Body of pancreas (tissue), 4 donors: Measurements from ENCODE around the gene SLC22A2. TPM values are rescaled to one million over a fixed set of nuclear protein-coding genes. Genes with fewer than 3 reads are reported as not detected.

Experiments used
- ATAC-seq: fragments of 150-250 bp; one replicate; pipeline ENCODE4 v1.9.1; 2016
- DNase-seq, 4 donors: peaks; one replicate each; pipeline ENCODE4 v3.0.0-alpha.2; 2019
- H3K27ac ChIP-seq, 4 donors: fragments of 200-600 bp; sonication (generic); 1 replicate in 3 of 4; 2 replicates in 1 of 4; pipeline versions ENCODE4 v1.5.1 to v1.6.1; 2016 to 2019; ENCODE audit warnings: mild to moderate bottlenecking in 1 of 4, mixed read lengths in 1 of 4, moderate library complexity in 1 of 4
- H3K27me3 ChIP-seq, 2 donors: fragments of 200-600 bp; sonication (generic); one replicate each; pipeline ENCODE4 v1.6.0; 2016; ENCODE audit warnings: mild to moderate bottlenecking in 1 of 2
- H3K36me3 ChIP-seq, 2 donors: fragments of 200-600 bp; sonication (generic); replicated peaks in 1 of 2; 2 replicates each; pipeline ENCODE4 v1.5.1; 2016; ENCODE audit warnings: low read depth in 2 of 2; ENCODE audit not compliant: insufficient read depth in 1 of 2
- H3K4me1 ChIP-seq: fragments of 200-600 bp; sonication (generic); one replicate; pipeline ENCODE4 v1.6.0; 2016
- H3K4me3 ChIP-seq, 2 donors: fragments of 200-600 bp; sonication (generic); 1 replicate in 1 of 2; 2 replicates in 1 of 2; pipeline ENCODE4 v1.5.1; 2016 to 2019
- H3K9me3 ChIP-seq, 3 donors: fragments of 200-600 bp; sonication (generic); 1 replicate in 2 of 3; 2 replicates in 1 of 3; pipeline ENCODE4 v1.5.1; 2016
- CTCF ChIP-seq, 7 experiments: fragments of 450-650 bp in 4 of 7; fragments of 200-600 bp in 3 of 7; sonication (generic) in 3 of 7; IDR thresholded peaks; one replicate each; pipeline ENCODE4 v1.5.1; 2016 to 2019; ENCODE audit warnings: antibody characterized with exemption in 7 of 7
- POLR2A ChIP-seq, 3 donors: fragments of 450-650 bp; IDR thresholded peaks; one replicate each; pipeline ENCODE4 v1.6.1; 2016; ENCODE audit warnings: antibody characterized with exemption in 3 of 3, mild to moderate bottlenecking in 2 of 3
- WGBS, 2 donors: methylation state at CpG; one replicate each; pipeline ENCODE4 v1.1.5; 2017; 5-methylcytosine and 5-hydroxymethylcytosine counted together
- intact Hi-C: fragments of 100-400 bp; cut with DNase I; formaldehyde crosslinking; loops from one replicate; pipeline ENCODE4 v1.15.1; 2023
- total RNA-seq, 2 donors: library from RNA; depleted of rRNA; stranded (reverse); fragments of >200 nt; gene quantifications; one replicate each; pipeline ENCODE4 v1.1.0, GENCODE V29; 2016

Gene SLC22A2
- total RNA-seq, 2 donors from 2014 or later: not detected

- Histone ChIP-seq H3K36me3 (no peaks in the 10 kb centered on the region), H3K9me3 (no peaks in the 10 kb centered on the region), H3K27me3 (no peaks in the 10 kb centered on the region), H3K27ac (no peak overlapping the region), H3K4me3 (no peak overlapping the region), H3K4me1 (no peaks in the 10 kb centered on the region)
- ATAC-seq (peak; percentile 50), DNase-seq (no peak)
- TF ChIP-seq CTCF (IDR thresholded peaks at IDR 0.05) (no peak), POLR2A (IDR thresholded peaks at IDR 0.05) (no peak)
- intact Hi-C loops: no loop called here
- 43% methylated on average over 6 of the region's 6 CpGs for WGBS, 2 donors
Observed at GRCh38 chr6:160170018-160170680, 88.5 kb downstream of the SLC22A2 start.

- H3K4me1 ChIP-seq: peaks cover 9% of the 10 kb centered on the region
Observed at GRCh38 chr6:160167604-160168399, 90.8 kb downstream of the SLC22A2 start.

More at GRCh38 chr6:160167604-160168399, 90.8 kb downstream of the SLC22A2 start:
- ATAC-seq (no peak), DNase-seq (no peak)
- Histone ChIP-seq H3K4me3 (no peak overlapping the region), H3K27ac (no peak overlapping the region), H3K9me3 (no peaks in the 10 kb centered on the region), H3K36me3 (no peaks in the 10 kb centered on the region), H3K27me3 (no peaks in the 10 kb centered on the region)
- no peak for TF ChIP-seq CTCF (IDR thresholded peaks at IDR 0.05)
- 76 to 89% methylated on average over 6 to 7 of the region's 7 CpGs for WGBS, 2 donors
- intact Hi-C loops: no loop called here

Other genes starting within 250 kb of the SLC22A2 start
- gene SLC22A1, start 137.0 kb downstream of the SLC22A2 start, total RNA-seq: under 1 TPM; 0.26 to 0.33 TPM
- gene SLC22A3, start 89.6 kb upstream of the SLC22A2 start, total RNA-seq: 1 to 10 TPM in 1 of 2 donors, not detected in 1; 4.9 TPM